Activated CD8-positive, alpha-beta T cell treated with anti-CD3 and anti-CD28 coated beads for 36 hours (primary cell): Measurements from ENCODE around the gene ATP2B2. TPM values are rescaled to one million over a fixed set of nuclear protein-coding genes. Genes with fewer than 3 reads are reported as not detected.
A peak's percentile ranks its signal among the peaks of the same experiment; 100 is the strongest.

Experiments
- ATAC-seq: fragments of 200-7000 bp; cut with Tn5 transposase; one replicate; pipeline ENCODE4 v1.10.0; 2021; ENCODE audit warnings: mild to moderate bottlenecking, moderate library complexity
- CTCF ChIA-PET: fragments of 350-600 bp; sonication (Branson Sonifier 250); formaldehyde crosslinking; loops from one replicate; lab custom pipeline; 2021; ENCODE audit warnings: antibody characterized with exemption; lab: Charles Lee
- POLR2A ChIA-PET: fragments of 350-600 bp; sonication (Branson Sonifier 250); formaldehyde crosslinking; loops from one replicate; lab custom pipeline; 2021; ENCODE audit warnings: antibody characterized with exemption; lab: Charles Lee
- DNase-seq: peaks from one replicate; pipeline ENCODE4 v3.0.0-alpha.2; 2020
- H3K27ac Mint-ChIP-seq: one replicate; pipeline ENCODE4 v1.8.0; 2021; ENCODE audit warnings: mild to moderate bottlenecking, mixed read lengths
- H3K27me3 Mint-ChIP-seq: one replicate; pipeline ENCODE4 v1.8.0; 2021; ENCODE audit warnings: mixed read lengths
- H3K36me3 Mint-ChIP-seq: one replicate; pipeline ENCODE4 v1.8.0; 2021; ENCODE audit warnings: low read depth, mixed read lengths
- H3K4me1 Mint-ChIP-seq: one replicate; pipeline ENCODE4 v1.8.0; 2021; ENCODE audit warnings: low read depth, mixed read lengths
- H3K4me3 Mint-ChIP-seq: one replicate; pipeline ENCODE4 v1.8.0; 2021; ENCODE audit warnings: mild to moderate bottlenecking, moderate library complexity, mixed read lengths
- H3K9me3 Mint-ChIP-seq: one replicate; pipeline ENCODE4 v1.8.0; 2021; ENCODE audit warnings: mixed read lengths
- intact Hi-C: fragments of 100-400 bp; cut with micrococcal nuclease; formaldehyde crosslinking; loops from one replicate; pipeline ENCODE4 v1.10.0; 2022
- total RNA-seq, 2 experiments: library from RNA; stranded (reverse); gene quantifications; one replicate each; pipeline ENCODE4 v1.2.3, GENCODE V29; 2021
- TF ChIP-seq, protein P1 (sequence below): fragments of 200-600 bp; IDR thresholded peaks from one replicate; pipeline ENCODE4 v1.8.0; 2022; ENCODE audit warnings: antibody characterized with exemption, mild to moderate bottlenecking

The ATP2B2 gene
- total RNA-seq, 2 experiments from 2014 or later, result not detected

DNA sequence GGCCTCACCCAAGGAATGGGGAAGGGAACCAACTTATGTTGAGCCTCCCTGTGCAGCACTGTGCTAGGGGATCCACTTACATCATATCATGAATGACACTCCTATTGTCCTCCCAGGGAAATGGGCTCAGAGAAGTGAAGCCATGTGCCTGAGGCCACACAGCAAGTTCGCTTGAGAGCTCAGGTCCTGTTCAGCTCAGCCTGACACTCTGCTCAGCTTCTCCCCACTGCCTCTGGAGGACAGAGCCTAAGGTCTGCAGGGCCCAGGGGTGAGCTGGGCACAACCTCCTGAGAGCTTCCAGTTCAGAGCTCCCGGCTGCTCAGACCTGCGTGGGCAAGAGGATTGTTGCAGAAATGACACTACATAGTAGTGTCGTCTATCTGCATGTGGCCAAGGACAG lies 108.5 kb downstream of the ATP2B2 start:
- H3K36me3 Mint-ChIP-seq, result no peaks in the 10 kb centered on the region
- no peak overlapping the region for H3K27ac Mint-ChIP-seq
- H3K9me3 Mint-ChIP-seq, result no peaks in the 10 kb centered on the region
- CTCF ChIA-PET, result no interaction called here
- H3K4me1 Mint-ChIP-seq, result peaks cover 17% of the 10 kb centered on the region
- no peak for ATAC-seq
- intact Hi-C loops, result no loop called here
- TF ChIP-seq, protein P1, sequence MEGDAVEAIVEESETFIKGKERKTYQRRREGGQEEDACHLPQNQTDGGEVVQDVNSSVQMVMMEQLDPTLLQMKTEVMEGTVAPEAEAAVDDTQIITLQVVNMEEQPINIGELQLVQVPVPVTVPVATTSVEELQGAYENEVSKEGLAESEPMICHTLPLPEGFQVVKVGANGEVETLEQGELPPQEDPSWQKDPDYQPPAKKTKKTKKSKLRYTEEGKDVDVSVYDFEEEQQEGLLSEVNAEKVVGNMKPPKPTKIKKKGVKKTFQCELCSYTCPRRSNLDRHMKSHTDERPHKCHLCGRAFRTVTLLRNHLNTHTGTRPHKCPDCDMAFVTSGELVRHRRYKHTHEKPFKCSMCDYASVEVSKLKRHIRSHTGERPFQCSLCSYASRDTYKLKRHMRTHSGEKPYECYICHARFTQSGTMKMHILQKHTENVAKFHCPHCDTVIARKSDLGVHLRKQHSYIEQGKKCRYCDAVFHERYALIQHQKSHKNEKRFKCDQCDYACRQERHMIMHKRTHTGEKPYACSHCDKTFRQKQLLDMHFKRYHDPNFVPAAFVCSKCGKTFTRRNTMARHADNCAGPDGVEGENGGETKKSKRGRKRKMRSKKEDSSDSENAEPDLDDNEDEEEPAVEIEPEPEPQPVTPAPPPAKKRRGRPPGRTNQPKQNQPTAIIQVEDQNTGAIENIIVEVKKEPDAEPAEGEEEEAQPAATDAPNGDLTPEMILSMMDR, result no peak
- POLR2A ChIA-PET, result no interaction called here
- no peak overlapping the region for H3K4me3 Mint-ChIP-seq
- H3K27me3 Mint-ChIP-seq, result no peaks in the 10 kb centered on the region
- DNase-seq, result no peak

DNA sequence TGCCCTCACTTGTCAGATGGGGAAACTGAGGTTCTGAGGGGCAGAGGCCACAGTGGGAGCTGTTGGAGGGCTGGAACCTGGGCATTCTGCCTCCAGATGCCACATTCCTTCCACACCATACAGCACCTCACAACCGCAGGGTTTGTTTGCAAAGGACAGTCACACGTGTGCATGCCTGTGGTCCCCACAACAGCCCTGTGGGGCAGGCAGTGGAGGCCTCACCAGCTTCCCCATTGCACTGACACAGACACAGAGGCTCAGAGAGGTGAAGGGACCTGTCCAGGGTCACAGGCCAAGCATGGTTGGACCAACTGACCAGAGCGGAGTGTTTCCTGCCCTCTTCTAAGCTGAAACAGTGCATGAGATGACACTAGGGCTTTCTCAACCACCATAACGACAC lies 109.3 kb downstream of the ATP2B2 start:
- Mint-ChIP-seq H3K4me3 (no peak overlapping the region), H3K9me3 (no peaks in the 10 kb centered on the region), H3K27ac (no peak overlapping the region), H3K27me3 (no peaks in the 10 kb centered on the region), H3K4me1 (peaks cover 17% of the 10 kb centered on the region), H3K36me3 (no peaks in the 10 kb centered on the region)
- ChIA-PET POLR2A (no interaction called here), CTCF (no interaction called here)
- DNase-seq (no peak), ATAC-seq (no peak)
- TF ChIP-seq, protein P1, result no peak
- intact Hi-C loops, result no loop called here

DNA sequence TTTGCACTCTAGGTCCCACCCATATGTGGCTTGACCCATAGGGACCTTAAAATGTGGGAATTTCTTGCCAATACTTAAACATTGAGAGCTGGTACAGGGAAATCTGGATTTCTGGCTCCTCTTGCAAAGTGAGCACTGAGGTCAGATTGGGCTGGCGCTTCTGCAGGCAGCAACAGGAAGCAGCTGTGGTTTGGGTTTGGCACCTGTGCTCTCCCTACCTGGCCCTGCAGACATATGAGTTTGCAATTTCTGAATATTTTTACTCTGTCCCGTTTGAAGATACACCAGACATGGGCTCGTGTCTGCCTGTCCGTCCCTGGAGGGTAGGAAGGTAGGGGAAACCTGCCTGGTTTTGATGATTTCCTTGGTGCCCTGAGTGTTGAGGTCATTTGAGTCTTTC lies 109.7 kb downstream of the ATP2B2 start:
- ChIA-PET POLR2A (no interaction called here), CTCF (no interaction called here)
- TF ChIP-seq, protein P1, result no peak
- H3K27ac Mint-ChIP-seq, result no peak overlapping the region
- intact Hi-C loops, result no loop called here
- no peaks in the 10 kb centered on the region for H3K9me3 Mint-ChIP-seq
- ATAC-seq (peak; percentile 56), DNase-seq (peak; percentile 33)
- H3K27me3 Mint-ChIP-seq, result no peaks in the 10 kb centered on the region
- H3K4me3 Mint-ChIP-seq, result no peak overlapping the region
- no peaks in the 10 kb centered on the region for H3K36me3 Mint-ChIP-seq
- peaks cover 17% of the 10 kb centered on the region for H3K4me1 Mint-ChIP-seq

DNA sequence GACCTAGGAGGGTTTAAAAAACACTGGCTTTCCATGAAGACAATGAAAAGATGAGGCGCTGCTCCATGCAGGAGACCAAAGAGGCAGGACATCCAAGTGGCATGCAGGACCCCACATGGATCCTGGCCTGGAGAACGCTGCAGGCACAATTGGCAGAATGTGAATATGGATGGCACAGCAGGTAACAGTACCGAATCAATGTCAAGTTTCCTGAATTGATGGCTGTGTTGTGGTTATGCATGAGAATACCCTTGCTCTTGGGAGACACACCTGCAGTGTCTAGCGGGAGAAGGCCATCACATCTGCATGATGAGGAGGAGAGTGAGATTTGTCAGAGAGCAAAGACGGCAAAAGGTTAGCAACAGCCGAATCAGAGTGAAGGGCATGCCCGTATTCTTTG lies 110.2 kb downstream of the ATP2B2 start:
- no peak overlapping the region for H3K4me3 Mint-ChIP-seq
- no peak for ATAC-seq
- H3K27ac Mint-ChIP-seq, result no peak overlapping the region
- no peaks in the 10 kb centered on the region for H3K9me3 Mint-ChIP-seq
- TF ChIP-seq, protein P1, result no peak
- peaks cover 17% of the 10 kb centered on the region for H3K4me1 Mint-ChIP-seq
- no peak for DNase-seq
- CTCF ChIA-PET, result no interaction called here
- no peaks in the 10 kb centered on the region for H3K27me3 Mint-ChIP-seq
- intact Hi-C loops, result no loop called here
- no peaks in the 10 kb centered on the region for H3K36me3 Mint-ChIP-seq
- POLR2A ChIA-PET, result no interaction called here

DNA sequence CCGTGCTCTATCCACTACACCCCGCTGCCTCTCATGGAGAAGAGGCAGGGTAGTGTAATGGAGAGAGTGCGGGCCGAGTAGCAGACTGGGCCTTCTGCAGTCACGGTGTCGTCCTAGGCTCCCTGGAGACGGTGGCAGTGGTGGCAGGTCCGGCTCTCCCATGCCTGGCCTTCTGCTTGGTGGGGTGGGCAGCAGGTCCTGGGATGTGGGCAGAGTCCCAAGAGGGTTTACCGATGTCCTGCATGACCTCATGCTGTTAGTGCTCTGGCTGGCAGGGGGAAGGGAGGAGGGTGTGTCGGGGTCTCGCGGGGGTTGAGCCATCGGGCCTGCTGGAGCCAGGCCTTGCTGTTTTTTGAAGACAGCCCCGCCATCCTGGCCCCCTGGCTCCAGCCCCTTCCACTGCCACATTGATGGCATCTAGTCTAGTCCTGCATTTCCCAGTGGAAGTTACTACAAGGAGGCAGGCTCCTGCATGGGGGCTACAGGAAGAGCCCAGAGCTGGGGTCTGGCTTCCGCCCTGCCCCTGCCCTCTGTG lies 110.8 kb downstream of the ATP2B2 start:
- ATAC-seq (no peak), DNase-seq (no peak)
- Mint-ChIP-seq H3K36me3 (no peaks in the 10 kb centered on the region), H3K27me3 (no peaks in the 10 kb centered on the region), H3K9me3 (no peaks in the 10 kb centered on the region), H3K27ac (no peak overlapping the region), H3K4me3 (no peak overlapping the region), H3K4me1 (peaks cover 17% of the 10 kb centered on the region)
- POLR2A ChIA-PET, result no interaction called here
- TF ChIP-seq, protein P1, result no peak
- intact Hi-C loops, result no loop called here
- CTCF ChIA-PET, result no interaction called here
